HEK293 (cell line): ENCODE results near the gene CISH.
A peak's percentile ranks its signal among the peaks of the same experiment; 100 is the strongest.

Experiments used
- CTCF ChIA-PET: fragments of 350-600 bp; formaldehyde crosslinking; extraction: SDS; loops from one replicate; lab custom pipeline; 2021; ENCODE audit warnings: antibody characterized with exemption; lab: Yijun Ruan, JAX
- POLR2A ChIA-PET: fragments of 300-600 bp; formaldehyde crosslinking; extraction: SDS; loops from one replicate; lab custom pipeline; 2020; ENCODE audit warnings: antibody characterized with exemption, inconsistent platforms; lab: Yijun Ruan, JAX
- H3K27ac ChIP-seq: fragments of 200-500 bp; sonication (Bioruptor generic); 2 replicates; pipeline ENCODE4 v1.5.1; 2014; ENCODE audit warnings: low read depth, low read length, control low read depth, inconsistent platforms; ENCODE audit errors: extremely low read depth
- H3K36me3 ChIP-seq, 2 experiments: fragments of 200-500 bp in 1 of 2; sonication (Bioruptor generic) in 1 of 2; 1 replicate in 1 of 2; 2 replicates in 1 of 2; pipeline ENCODE4 v1.5.1; 2014 to 2017; ENCODE audit warnings: inconsistent platforms in 2 of 2, low read length in 2 of 2; ENCODE audit not compliant: control insufficient read depth in 2 of 2, insufficient read depth in 1 of 2
- H3K4me1 ChIP-seq: fragments of 200-500 bp; sonication (Bioruptor generic); 2 replicates; pipeline ENCODE4 v1.5.1; 2014; ENCODE audit warnings: mild to moderate bottlenecking, low read length, inconsistent platforms; ENCODE audit not compliant: control insufficient read depth, insufficient read depth
- H3K4me3 ChIP-seq: 2 replicates; pipeline ENCODE4 v1.5.1; 2011; ENCODE audit warnings: low read depth, mild to moderate bottlenecking, control low read depth, low read length, moderate library complexity
- H3K9me3 ChIP-seq: fragments of 200-500 bp; sonication (Bioruptor generic); 2 replicates; pipeline ENCODE4 v1.5.1; 2014; ENCODE audit warnings: low read depth, low read length, inconsistent platforms; ENCODE audit not compliant: control insufficient read depth, insufficient read depth
- AEBP2 ChIP-seq: fragments of 450-650 bp; formaldehyde crosslinking; IDR thresholded peaks from 2 replicates; pipeline ENCODE4 v1.5.1; 2016; ENCODE audit warnings: missing biosample characterization, missing genetic modification characterization, borderline replicate concordance
- FEZF1 ChIP-seq: fragments of 450-650 bp; formaldehyde crosslinking; IDR thresholded peaks from 2 replicates; pipeline ENCODE4 v1.5.1; 2016; ENCODE audit warnings: missing biosample characterization, missing genetic modification characterization
- HOXA7 ChIP-seq: sonication (generic); formaldehyde crosslinking; IDR thresholded peaks from 2 replicates; pipeline ENCODE4 v1.8.1; 2022; ENCODE audit warnings: missing genetic modification reagents, borderline replicate concordance
- HOXD13 ChIP-seq: sonication (generic); formaldehyde crosslinking; IDR thresholded peaks from 2 replicates; pipeline ENCODE4 v1.8.0; 2022; ENCODE audit warnings: missing genetic modification reagents, borderline replicate concordance
- KLF1 ChIP-seq: fragments of 450-650 bp; formaldehyde crosslinking; IDR thresholded peaks from 2 replicates; pipeline ENCODE4 v1.5.1; 2016; ENCODE audit warnings: missing biosample characterization, missing genetic modification characterization
- MEIS1 ChIP-seq: sonication (generic); formaldehyde crosslinking; IDR thresholded peaks from 2 replicates; pipeline ENCODE4 v1.8.1; 2022; ENCODE audit warnings: missing genetic modification reagents, mild to moderate bottlenecking, borderline replicate concordance
- MZF1 ChIP-seq: fragments of 450-650 bp; formaldehyde crosslinking; IDR thresholded peaks from 2 replicates; pipeline ENCODE4 v1.5.1; 2017; ENCODE audit warnings: missing biosample characterization, missing genetic modification characterization, borderline replicate concordance
- PRDM6 ChIP-seq: fragments of 450-650 bp; formaldehyde crosslinking; IDR thresholded peaks from 2 replicates; pipeline ENCODE4 v1.5.1; 2017; ENCODE audit warnings: missing biosample characterization, missing genetic modification characterization
- RBAK ChIP-seq: fragments of 450-650 bp; formaldehyde crosslinking; IDR thresholded peaks from 2 replicates; pipeline ENCODE4 v1.5.1; 2016; ENCODE audit warnings: missing biosample characterization, missing genetic modification characterization
- REPIN1 ChIP-seq: fragments of 450-650 bp; formaldehyde crosslinking; IDR thresholded peaks from 2 replicates; pipeline ENCODE4 v1.5.1; 2017; ENCODE audit warnings: missing biosample characterization, missing genetic modification characterization, low read depth
- ZBTB17 ChIP-seq: fragments of 450-650 bp; formaldehyde crosslinking; IDR thresholded peaks from 2 replicates; pipeline ENCODE4 v1.5.1; 2016; ENCODE audit warnings: missing biosample characterization, missing genetic modification characterization
- ZBTB48 ChIP-seq: fragments of 450-650 bp; formaldehyde crosslinking; IDR thresholded peaks from 2 replicates; pipeline ENCODE4 v1.5.1; 2016; ENCODE audit warnings: missing biosample characterization, missing genetic modification characterization
- ZBTB7A ChIP-seq: fragments of 450-650 bp; formaldehyde crosslinking; IDR thresholded peaks from 2 replicates; pipeline ENCODE4 v1.5.1; 2016; ENCODE audit warnings: low read depth, missing biosample characterization, missing genetic modification characterization
- ZBTB8A ChIP-seq: fragments of 450-650 bp; formaldehyde crosslinking; IDR thresholded peaks from 2 replicates; pipeline ENCODE4 v1.5.1; 2016; ENCODE audit warnings: missing biosample characterization, missing genetic modification characterization
- ZFP3 ChIP-seq: fragments of 450-650 bp; formaldehyde crosslinking; IDR thresholded peaks from 2 replicates; pipeline ENCODE4 v1.5.1; 2016; ENCODE audit warnings: low read depth, missing biosample characterization, missing genetic modification characterization
- ZNF223 ChIP-seq: fragments of 450-650 bp; formaldehyde crosslinking; IDR thresholded peaks from 2 replicates; pipeline ENCODE4 v1.5.1; 2016; ENCODE audit warnings: missing biosample characterization, missing genetic modification characterization
- ZNF292 ChIP-seq: fragments of 450-650 bp; formaldehyde crosslinking; IDR thresholded peaks from 2 replicates; pipeline ENCODE4 v1.5.1; 2016; ENCODE audit warnings: low read depth, missing biosample characterization, missing genetic modification characterization, borderline replicate concordance
- ZNF354C ChIP-seq: fragments of 450-650 bp; formaldehyde crosslinking; IDR thresholded peaks from 2 replicates; pipeline ENCODE4 v1.5.1; 2016; ENCODE audit warnings: missing biosample characterization, missing genetic modification characterization, low read depth, borderline replicate concordance
- ZNF391 ChIP-seq: fragments of 450-650 bp; formaldehyde crosslinking; IDR thresholded peaks from 2 replicates; pipeline ENCODE4 v1.5.1; 2016; ENCODE audit warnings: low read depth, missing biosample characterization, missing genetic modification characterization, borderline replicate concordance
- ZNF398 ChIP-seq: fragments of 450-650 bp; formaldehyde crosslinking; IDR thresholded peaks from 2 replicates; pipeline ENCODE4 v1.5.1; 2017; ENCODE audit warnings: missing biosample characterization, missing genetic modification characterization
- ZNF426 ChIP-seq: fragments of 450-650 bp; formaldehyde crosslinking; IDR thresholded peaks from 2 replicates; pipeline ENCODE4 v1.5.1; 2017; ENCODE audit warnings: missing biosample characterization, missing genetic modification characterization, mild to moderate bottlenecking, inconsistent platforms, moderate library complexity
- ZNF488 ChIP-seq: fragments of 450-650 bp; formaldehyde crosslinking; IDR thresholded peaks from 2 replicates; pipeline ENCODE4 v1.5.1; 2016; ENCODE audit warnings: missing biosample characterization, missing genetic modification characterization
- ZNF544 ChIP-seq: fragments of 450-650 bp; formaldehyde crosslinking; IDR thresholded peaks from 2 replicates; pipeline ENCODE4 v1.5.0; 2017; ENCODE audit warnings: missing biosample characterization, missing genetic modification characterization
- ZNF549 ChIP-seq: fragments of 450-650 bp; IDR thresholded peaks from 2 replicates; pipeline ENCODE4 v1.5.1; 2018; ENCODE audit warnings: missing biosample characterization, missing genetic modification characterization, mild to moderate bottlenecking, inconsistent platforms, moderate library complexity
- ZNF600 ChIP-seq: fragments of 450-650 bp; formaldehyde crosslinking; IDR thresholded peaks from 2 replicates; pipeline ENCODE4 v1.5.1; 2016; ENCODE audit warnings: missing biosample characterization, missing genetic modification characterization
- ZNF621 ChIP-seq: fragments of 450-650 bp; formaldehyde crosslinking; IDR thresholded peaks from 2 replicates; pipeline ENCODE4 v1.5.1; 2017; ENCODE audit warnings: missing biosample characterization, missing genetic modification characterization
- ZNF624 ChIP-seq: fragments of 450-650 bp; formaldehyde crosslinking; IDR thresholded peaks from 2 replicates; pipeline ENCODE4 v1.5.1; 2017; ENCODE audit warnings: missing biosample characterization, missing genetic modification characterization
- ZNF626 ChIP-seq: fragments of 450-650 bp; sonication (Bioruptor Pico); formaldehyde crosslinking; IDR thresholded peaks from 2 replicates; pipeline ENCODE4 v1.5.1; 2018; ENCODE audit warnings: missing biosample characterization, missing genetic modification characterization, inconsistent platforms
- ZNF664 ChIP-seq: fragments of 450-650 bp; formaldehyde crosslinking; IDR thresholded peaks from 2 replicates; pipeline ENCODE4 v1.5.1; 2016; ENCODE audit warnings: missing biosample characterization, missing genetic modification characterization
- ZNF701 ChIP-seq: fragments of 450-650 bp; formaldehyde crosslinking; IDR thresholded peaks from 2 replicates; pipeline ENCODE4 v1.5.1; 2016; ENCODE audit warnings: missing biosample characterization, missing genetic modification characterization
- ZNF791 ChIP-seq: fragments of 450-650 bp; formaldehyde crosslinking; IDR thresholded peaks from 2 replicates; pipeline ENCODE4 v1.5.1; 2016; ENCODE audit warnings: missing biosample characterization, missing genetic modification characterization
- ZSCAN18 ChIP-seq: fragments of 450-650 bp; formaldehyde crosslinking; IDR thresholded peaks from 2 replicates; pipeline ENCODE4 v1.5.1; 2016; ENCODE audit warnings: missing biosample characterization, missing genetic modification characterization

The CISH gene

GRCh38 chr3:50610181-50610971 lies 1.2 kb downstream of the CISH start:
- Histone ChIP-seq H3K36me3 (peaks cover 0 to 3% of the 10 kb centered on the region in 2 experiments; a peak in 1 of 3 replicates), H3K4me3 (no peak overlapping the region), H3K9me3 (no peaks in the 10 kb centered on the region), H3K27ac (no peak overlapping the region), H3K4me1 (0 out of 2 replicates have a peak, but pooled peaks cover 2% of the 10 kb centered on the region)
- POLR2A ChIA-PET, result no interaction called here
- TF ChIP-seq ZNF701 (tag by site-specific recombination), result no peak
- no peak for TF ChIP-seq ZNF391 (tag by site-specific recombination)
- TF ChIP-seq KLF1 (tag by site-specific recombination), result no peak
- TF ChIP-seq FEZF1 (tag by site-specific recombination), result no peak
- no peak for TF ChIP-seq ZNF354C (tag by site-specific recombination)
- TF ChIP-seq ZNF398 (tag by site-specific recombination), result 0 out of 2 replicates have a peak, but pooled peaks have one; percentile 8
- no peak for TF ChIP-seq ZNF488 (tag by site-specific recombination)
- no peak for TF ChIP-seq REPIN1
- TF ChIP-seq ZNF600 (tag by site-specific recombination), result peak; percentile 76
- TF ChIP-seq ZNF292 (tag by site-specific recombination), result no peak
- TF ChIP-seq MEIS1 (CRISPR knock-in tag), result no peak
- no peak for TF ChIP-seq ZSCAN18 (tag by site-specific recombination)
- no peak for TF ChIP-seq ZFP3 (tag by site-specific recombination)
- TF ChIP-seq ZBTB8A (tag by site-specific recombination), result no peak
- no peak for TF ChIP-seq ZNF544 (tag by site-specific recombination)
- no peak for TF ChIP-seq ZNF791 (tag by site-specific recombination)
- no peak for TF ChIP-seq ZBTB7A (tag by site-specific recombination)
- TF ChIP-seq ZNF624 (tag by site-specific recombination), result 0 out of 2 replicates have a peak, but pooled peaks have one; percentile 54
- no peak for TF ChIP-seq ZNF549
- TF ChIP-seq ZNF426 (tag by site-specific recombination), result no peak
- no peak for TF ChIP-seq ZNF621 (tag by site-specific recombination)
- TF ChIP-seq MZF1 (tag by site-specific recombination), result no peak
- TF ChIP-seq HOXD13 (CRISPR knock-in tag), result no peak
- TF ChIP-seq ZNF223 (tag by site-specific recombination), result no peak
- TF ChIP-seq ZNF626 (tag by site-specific recombination), result no peak
- TF ChIP-seq PRDM6 (tag by site-specific recombination), result no peak
- TF ChIP-seq AEBP2 (tag by site-specific recombination), result no peak
- no peak for TF ChIP-seq ZNF664 (tag by site-specific recombination)
- 0 out of 2 replicates have a peak, but pooled peaks have one; percentile 13 for TF ChIP-seq ZBTB17 (tag by site-specific recombination)
- no peak for TF ChIP-seq ZBTB48 (tag by site-specific recombination)
- no peak for TF ChIP-seq RBAK
- no peak for TF ChIP-seq HOXA7 (CRISPR knock-in tag)
- CTCF ChIA-PET, result interaction anchor here (0.6 to 2.0 kb wide), 5 partner anchors 16 to 779 kb away, joined by 3 to 16 read pairs (median 3); no protein-coding TSS in a partner anchor
